Lower leg skin (tissue), 4 donors: ENCODE results near the gene BRMS1. TPM values are rescaled to one million over a fixed set of nuclear protein-coding genes. Genes with fewer than 3 reads are reported as not detected.

Source experiments
- DNase-seq, 2 donors: peaks; one replicate each; pipeline ENCODE4 v3.0.0-alpha.2; 2019; ENCODE audit warnings: low spot score in 2 of 2
- H3K4me3 ChIP-seq: fragments of 200-600 bp; sonication (generic); 2 replicates; pipeline ENCODE4 v1.5.1; 2017; ENCODE audit warnings: mild to moderate bottlenecking, low read depth; ENCODE audit not compliant: poor library complexity, severe bottlenecking
- CTCF ChIP-seq, 3 donors: fragments of 450-650 bp; IDR thresholded peaks; one replicate each; pipeline ENCODE4 v1.5.1; 2016; ENCODE audit warnings: antibody characterized with exemption in 3 of 3, mild to moderate bottlenecking in 3 of 3, moderate library complexity in 2 of 3
- POLR2A ChIP-seq, 2 donors: fragments of 450-650 bp; IDR thresholded peaks; one replicate each; pipeline ENCODE4 v1.6.1; 2016 to 2017; ENCODE audit warnings: antibody characterized with exemption in 2 of 2, mild to moderate bottlenecking in 1 of 2, moderate library complexity in 1 of 2
- WGBS, 2 donors: methylation state at CpG; one replicate each; pipeline ENCODE4 v1.1.5; 2018; 5-methylcytosine and 5-hydroxymethylcytosine counted together
- intact Hi-C: fragments of 100-400 bp; cut with DNase I; formaldehyde crosslinking; loops from one replicate; pipeline ENCODE4 v1.15.0; 2023; ENCODE audit warnings: low total_unique reads
- total RNA-seq, 4 donors: library from RNA; depleted of rRNA; stranded (reverse); fragments of >200 nt; gene quantifications; one replicate each; pipeline ENCODE4 v1.1.0, GENCODE V29; 2016

BRMS1 gene
- total RNA-seq, 4 donors from 2014 or later = 40.1 to 68.4 (median 57.5) TPM

- 54 to 59% methylated on average over 5 of the region's 5 CpGs for WGBS, 2 donors
- no peak overlapping the region for H3K4me3 ChIP-seq
- intact Hi-C loops = no loop called here
- TF ChIP-seq CTCF (IDR thresholded peaks at IDR 0.05) = no peak
- no peak for TF ChIP-seq POLR2A (IDR thresholded peaks at IDR 0.05)
- DNase-seq = no peak
Observed at GRCh38 chr11:66373265-66373664, 28.4 kb upstream of the BRMS1 start.

- 0% methylated on average over 33 to 51 of the region's 72 CpGs for WGBS, 2 donors
- no peak for TF ChIP-seq POLR2A (IDR thresholded peaks at IDR 0.05)
- no peak for TF ChIP-seq CTCF (IDR thresholded peaks at IDR 0.05)
- peak; percentile 23 to 89 for DNase-seq
- intact Hi-C loops = no loop called here
- H3K4me3 ChIP-seq = peak within 1 kb of the TSS; percentile 64
Observed at GRCh38 chr11:66371627-66372415, 26.9 kb upstream of the BRMS1 start, which contains the start of gene SLC29A2. Gene SLC29A2, minus strand, starts transcription at chr11:66371760. Its CDS starts 169 bp downstream, at chr11:66371591.

- WGBS, 2 donors = 87% methylated on average over 23 to 24 of the region's 25 CpGs
- DNase-seq = no peak
- no peak for TF ChIP-seq CTCF (IDR thresholded peaks at IDR 0.05)
- TF ChIP-seq POLR2A (IDR thresholded peaks at IDR 0.05) = no peak
- H3K4me3 ChIP-seq = no peak overlapping the region
- intact Hi-C loops = no loop called here
Observed at GRCh38 chr11:66369073-66369894, 24.4 kb upstream of the BRMS1 start.

DNA sequence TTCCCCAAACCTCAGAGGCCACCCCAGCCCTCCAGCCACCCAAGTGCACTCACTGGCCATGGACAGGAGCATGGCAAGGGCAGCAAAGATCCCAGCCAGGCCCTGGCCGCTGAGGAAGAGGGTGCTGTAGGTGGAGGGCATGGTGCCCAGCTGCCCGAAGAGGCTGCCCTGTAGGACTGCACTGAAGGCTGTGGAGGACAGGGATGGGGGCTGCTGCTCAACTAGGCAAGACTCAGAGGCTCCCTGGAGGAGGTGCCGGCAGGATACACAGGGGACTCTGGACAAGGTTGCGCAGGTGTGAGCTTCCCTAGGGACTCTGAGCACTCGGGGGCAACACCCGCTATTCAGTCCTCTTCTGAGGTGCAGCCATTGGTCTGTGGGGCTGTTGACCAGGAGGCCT lies 23.6 kb upstream of the BRMS1 start:
- no peak for TF ChIP-seq POLR2A (IDR thresholded peaks at IDR 0.05)
- no peak for TF ChIP-seq CTCF (IDR thresholded peaks at IDR 0.05)
- no peak overlapping the region for H3K4me3 ChIP-seq
- WGBS, 2 donors = 89 to 95% methylated on average over 5 to 6 of the region's 6 CpGs
- no peak for DNase-seq
- intact Hi-C loops = no loop called here

DNA sequence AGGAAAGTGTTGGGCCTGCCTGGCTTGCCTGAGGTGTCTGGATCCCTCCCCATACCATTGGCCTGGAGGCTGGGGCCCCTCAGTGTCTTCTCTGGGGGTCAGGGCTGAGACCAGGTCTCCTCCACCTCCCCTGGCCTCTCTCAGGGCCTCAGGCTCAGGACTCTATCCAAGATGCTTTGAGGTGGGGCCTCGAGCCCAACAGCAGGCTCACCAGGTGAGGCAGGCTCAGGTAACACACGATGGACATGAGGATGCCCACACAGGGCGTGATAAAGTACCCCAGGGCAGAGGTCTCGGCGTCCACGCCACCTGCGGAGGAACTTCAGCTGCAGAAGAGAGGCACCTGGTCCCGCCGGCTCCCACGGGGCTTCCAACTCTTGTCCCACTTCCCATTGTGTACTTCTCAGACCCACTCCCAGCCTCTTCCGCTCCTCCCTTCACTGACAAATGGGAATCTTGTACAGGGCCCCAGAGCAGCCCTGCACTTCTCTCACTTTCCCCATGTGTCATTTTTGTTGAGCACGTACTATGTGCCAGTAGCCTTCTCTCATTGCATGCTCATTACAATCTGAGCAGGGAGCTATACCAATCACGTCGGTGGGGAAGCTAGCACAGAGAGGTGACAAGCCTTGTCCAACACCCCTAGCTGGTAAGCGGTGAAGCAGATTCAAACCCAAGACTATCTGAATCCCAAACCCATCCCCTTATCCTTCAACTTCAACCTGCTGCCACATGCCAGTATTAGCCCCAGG lies 22.8 kb upstream of the BRMS1 start:
- H3K4me3 ChIP-seq = no peak overlapping the region
- WGBS, 2 donors = 82 to 83% methylated on average over 15 of the region's 15 CpGs
- intact Hi-C loops = no loop called here
- TF ChIP-seq CTCF (IDR thresholded peaks at IDR 0.05) (no peak), POLR2A (IDR thresholded peaks at IDR 0.05) (no peak)
- DNase-seq = no peak
